ENCODE measurements around the gene ISM1.

ISM1 gene

DNA sequence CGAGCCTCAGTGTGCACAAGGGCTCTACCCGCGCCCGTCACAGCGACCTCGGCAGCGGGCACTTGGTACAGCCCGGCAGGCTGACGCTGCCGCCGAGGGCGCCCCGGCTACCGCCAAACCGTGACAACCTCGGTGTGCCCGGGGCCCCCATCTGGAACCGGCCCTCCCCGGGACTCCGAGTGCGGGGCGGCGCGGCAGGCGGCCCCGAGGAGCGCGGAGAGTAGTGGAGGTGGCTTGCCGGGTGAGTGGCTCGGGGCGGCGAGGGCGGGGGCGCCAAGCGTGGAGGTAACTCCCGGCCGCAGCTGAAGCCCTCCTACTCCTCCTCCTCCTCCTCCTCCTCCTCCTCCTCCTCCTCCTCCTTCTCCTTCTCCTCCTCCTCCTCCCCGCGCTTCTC lies at the start of gene ISM1:
Gene ISM1 (plus strand): TSS at position 371 of the 394 bp plus-strand sequence. CDS start 503 bp downstream, outside the sequence.
- ChIA-PET CTCF (interaction anchor here (1.4 kb wide), 1 partner anchor 102 kb away, joined by 3 read pairs; no protein-coding TSS in a partner anchor), POLR2A (ENCODE audit: low non-redundant PET) (no interaction called here)
- H3K27ac ChIP-seq = no peak within 1 kb of the TSS
- peak; percentile 20 for DNase-seq (ENCODE audit: low spot score)
- TF ChIP-seq, protein P1, sequence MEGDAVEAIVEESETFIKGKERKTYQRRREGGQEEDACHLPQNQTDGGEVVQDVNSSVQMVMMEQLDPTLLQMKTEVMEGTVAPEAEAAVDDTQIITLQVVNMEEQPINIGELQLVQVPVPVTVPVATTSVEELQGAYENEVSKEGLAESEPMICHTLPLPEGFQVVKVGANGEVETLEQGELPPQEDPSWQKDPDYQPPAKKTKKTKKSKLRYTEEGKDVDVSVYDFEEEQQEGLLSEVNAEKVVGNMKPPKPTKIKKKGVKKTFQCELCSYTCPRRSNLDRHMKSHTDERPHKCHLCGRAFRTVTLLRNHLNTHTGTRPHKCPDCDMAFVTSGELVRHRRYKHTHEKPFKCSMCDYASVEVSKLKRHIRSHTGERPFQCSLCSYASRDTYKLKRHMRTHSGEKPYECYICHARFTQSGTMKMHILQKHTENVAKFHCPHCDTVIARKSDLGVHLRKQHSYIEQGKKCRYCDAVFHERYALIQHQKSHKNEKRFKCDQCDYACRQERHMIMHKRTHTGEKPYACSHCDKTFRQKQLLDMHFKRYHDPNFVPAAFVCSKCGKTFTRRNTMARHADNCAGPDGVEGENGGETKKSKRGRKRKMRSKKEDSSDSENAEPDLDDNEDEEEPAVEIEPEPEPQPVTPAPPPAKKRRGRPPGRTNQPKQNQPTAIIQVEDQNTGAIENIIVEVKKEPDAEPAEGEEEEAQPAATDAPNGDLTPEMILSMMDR (conservative IDR thresholded peaks at IDR 0.05; ENCODE audit: low read depth) = no peak

DNA sequence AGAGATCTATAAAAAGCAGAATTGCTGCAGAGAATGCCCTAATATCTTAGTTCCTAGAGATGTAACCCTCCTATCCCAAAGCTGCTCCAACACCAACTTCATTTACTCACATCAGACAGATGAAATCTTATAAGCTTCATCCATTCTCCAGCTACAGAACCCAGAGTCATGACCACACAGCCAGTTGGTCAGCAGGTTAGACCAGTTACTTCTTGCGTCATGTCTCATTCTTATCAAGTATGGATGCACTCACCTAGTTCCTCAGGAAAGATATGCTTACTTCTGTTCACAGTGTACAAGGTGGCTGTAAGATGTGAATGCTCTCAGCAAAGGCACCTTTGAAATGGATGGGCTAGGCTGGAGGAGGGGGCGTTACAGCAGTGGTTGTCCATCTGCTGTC lies 47.9 kb upstream of the ISM1 start:
- CTCF ChIA-PET = no interaction called here
- TF ChIP-seq, protein P1 (conservative IDR thresholded peaks at IDR 0.05; ENCODE audit: low read depth) = no peak
- POLR2A ChIA-PET (ENCODE audit: low non-redundant PET) = no interaction called here
- DNase-seq (ENCODE audit: low spot score) = no peak
- no peak overlapping the region for H3K27ac ChIP-seq

DNA sequence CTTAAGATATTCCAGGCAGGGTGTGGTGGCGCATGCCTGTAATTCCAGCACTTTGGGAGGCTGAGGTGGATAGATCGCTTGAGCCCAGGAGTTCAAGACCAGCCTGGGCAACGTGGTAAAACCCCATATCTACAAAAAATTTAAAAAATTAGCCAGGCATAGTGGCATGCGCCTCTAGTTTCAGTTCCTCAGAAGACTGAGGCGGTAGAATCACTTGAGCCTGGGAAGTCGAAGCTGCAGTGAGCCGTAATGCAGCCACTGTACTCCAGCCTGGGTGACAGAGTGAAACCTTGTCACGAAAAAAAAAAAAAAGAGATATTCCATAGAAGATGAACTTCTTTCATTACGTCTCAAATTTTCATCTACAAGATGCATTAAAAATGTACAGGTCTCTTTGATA lies 46.7 kb upstream of the ISM1 start:
- POLR2A ChIA-PET (ENCODE audit: low non-redundant PET) = no interaction called here
- no peak overlapping the region for H3K27ac ChIP-seq
- no peak for DNase-seq (ENCODE audit: low spot score)
- CTCF ChIA-PET = interaction anchor here (0.7 kb wide), 1 partner anchor 206 kb away, joined by 3 read pairs; no protein-coding TSS in a partner anchor
- TF ChIP-seq, protein P1 (conservative IDR thresholded peaks at IDR 0.05; ENCODE audit: low read depth) = no peak

DNA sequence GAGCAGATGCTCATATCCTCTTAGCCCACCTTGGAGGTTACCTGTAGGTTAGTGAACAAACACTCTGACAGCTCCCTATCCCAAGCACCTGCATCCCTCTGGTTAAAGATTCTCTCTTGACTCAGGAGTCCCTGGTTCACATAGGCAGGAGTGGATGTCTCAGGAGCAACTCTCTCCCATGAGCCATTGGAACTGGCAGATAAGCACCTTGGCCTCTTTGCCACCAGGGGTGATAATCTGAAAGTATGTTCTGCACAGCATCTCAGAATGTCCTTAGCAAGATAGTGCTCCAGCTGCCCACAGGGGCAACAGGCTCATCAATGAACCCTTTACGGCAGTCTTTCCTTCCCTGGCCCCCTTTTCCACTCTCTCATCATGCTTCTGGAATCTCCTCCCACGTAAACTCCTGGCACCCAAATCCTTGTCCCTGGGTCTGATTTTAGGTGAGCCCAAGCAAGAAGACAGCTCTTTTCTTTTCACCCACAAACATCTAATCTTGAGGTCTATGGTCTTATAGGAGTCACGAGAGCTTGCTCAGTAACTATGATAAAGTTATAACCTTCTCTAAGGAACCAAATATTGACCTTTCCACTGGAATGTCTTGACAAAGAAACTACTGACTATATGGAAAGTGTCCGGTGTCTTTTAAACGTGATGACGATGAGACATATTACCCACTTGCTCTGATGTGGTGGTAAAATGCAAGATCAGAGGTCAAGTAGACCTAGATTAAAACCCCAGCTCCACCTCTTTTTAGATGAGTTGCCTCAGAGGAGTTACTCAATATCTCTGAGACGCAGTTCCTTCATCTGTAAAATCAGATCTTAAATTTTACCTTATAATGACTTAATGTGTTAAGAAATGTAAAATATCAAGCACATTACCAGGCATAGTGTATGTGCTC lies 39.8 kb upstream of the ISM1 start:
- POLR2A ChIA-PET (ENCODE audit: low non-redundant PET) = no interaction called here
- TF ChIP-seq, protein P1 (conservative IDR thresholded peaks at IDR 0.05; ENCODE audit: low read depth) = no peak
- CTCF ChIA-PET = no interaction called here
- DNase-seq (ENCODE audit: low spot score) = no peak
- H3K27ac ChIP-seq = no peak overlapping the region

DNA sequence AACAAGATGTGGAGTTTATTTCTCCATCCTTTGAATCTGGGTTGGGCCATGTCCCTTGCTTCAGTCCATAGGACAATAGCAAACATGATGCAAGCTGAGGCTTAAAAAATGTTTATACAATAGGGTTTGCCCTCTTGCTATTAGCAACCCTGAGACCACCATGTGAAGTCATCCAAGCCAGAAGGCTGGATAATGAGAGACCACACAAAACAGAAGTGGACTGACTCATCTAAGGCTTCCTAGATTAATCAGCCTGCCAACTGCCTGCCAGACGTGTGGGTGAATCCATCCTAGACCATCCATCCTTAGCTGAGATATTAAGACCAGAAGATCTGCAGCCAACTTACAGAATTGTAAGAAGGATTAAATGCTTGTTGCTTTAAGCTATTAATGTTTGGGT lies 38.1 kb upstream of the ISM1 start:
- DNase-seq (ENCODE audit: low spot score) = no peak
- TF ChIP-seq, protein P1 (conservative IDR thresholded peaks at IDR 0.05; ENCODE audit: low read depth) = no peak
- ChIA-PET POLR2A (ENCODE audit: low non-redundant PET) (no interaction called here), CTCF (interaction anchor here (1.1 kb wide), 2 partner anchors 9 to 26 kb away, joined by 3 read pairs; no protein-coding TSS in a partner anchor)
- no peak overlapping the region for H3K27ac ChIP-seq

DNA sequence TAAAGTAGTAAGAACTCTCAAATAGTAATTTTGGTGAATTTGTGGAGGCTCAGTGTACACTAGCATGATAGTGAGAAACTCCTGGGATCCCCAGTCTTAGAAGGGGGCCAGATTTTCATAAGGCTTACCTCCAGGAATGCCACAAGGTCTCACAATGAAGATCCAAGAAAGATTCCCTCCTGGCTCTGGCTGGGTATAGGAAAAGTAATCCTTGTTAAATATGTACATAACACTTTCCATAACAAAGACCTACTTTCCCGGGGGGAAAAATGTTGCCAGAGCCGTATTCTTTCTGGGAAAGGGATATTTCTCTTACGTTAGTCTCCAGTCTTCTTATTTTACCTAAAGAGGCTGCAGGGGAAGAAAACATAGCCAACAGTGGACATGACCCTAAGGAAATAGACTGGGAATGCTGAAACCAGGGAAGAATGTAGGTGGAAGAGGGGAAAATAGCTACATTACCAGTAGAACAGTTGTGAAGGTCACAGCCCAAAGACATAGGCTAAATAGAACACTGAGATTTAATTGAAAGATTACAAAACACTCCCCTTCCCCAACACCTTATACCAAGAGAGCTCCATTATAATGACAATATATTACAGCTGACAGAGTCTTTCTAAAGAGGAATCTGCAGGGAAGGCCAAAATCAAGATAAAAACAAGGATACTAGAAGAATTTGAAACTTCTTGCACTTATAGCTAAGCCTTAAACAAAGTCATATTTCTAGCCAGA lies 34.9 kb upstream of the ISM1 start:
- POLR2A ChIA-PET (ENCODE audit: low non-redundant PET) = no interaction called here
- TF ChIP-seq, protein P1 (conservative IDR thresholded peaks at IDR 0.05; ENCODE audit: low read depth) = no peak
- no peak for DNase-seq (ENCODE audit: low spot score)
- H3K27ac ChIP-seq = no peak overlapping the region
- CTCF ChIA-PET = no interaction called here
